CD4-positive, alpha-beta T cell treated with Interleukin-4 for 1 hour (primary cell): Measurements from ENCODE around the gene MAPK10.

Experiments used
- DNase-seq, 2 donors: peaks; one replicate each; pipeline ENCODE4 v3.0.0-alpha.2; 2020 to 2022

Gene MAPK10

DNA sequence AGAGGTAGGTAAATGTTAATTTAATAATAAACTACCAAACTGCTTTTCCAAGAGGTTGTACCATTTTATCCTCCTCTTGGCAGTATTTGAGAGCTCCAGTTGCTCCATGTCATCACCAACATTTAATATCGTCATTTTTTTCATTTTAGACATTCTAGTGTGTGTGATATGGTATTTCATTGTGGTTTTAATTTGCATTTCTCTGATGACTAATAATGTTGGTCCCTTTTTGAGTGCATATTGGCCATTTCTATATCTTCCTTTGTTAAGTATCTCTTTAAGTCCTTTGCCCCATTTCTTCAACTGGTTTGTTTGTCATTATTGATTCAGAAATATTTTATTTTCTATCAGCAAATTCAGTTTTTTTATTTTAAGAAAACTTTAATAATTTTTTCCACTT, 88.8 kb downstream of the MAPK10 start:
- no peak for DNase-seq

DNA sequence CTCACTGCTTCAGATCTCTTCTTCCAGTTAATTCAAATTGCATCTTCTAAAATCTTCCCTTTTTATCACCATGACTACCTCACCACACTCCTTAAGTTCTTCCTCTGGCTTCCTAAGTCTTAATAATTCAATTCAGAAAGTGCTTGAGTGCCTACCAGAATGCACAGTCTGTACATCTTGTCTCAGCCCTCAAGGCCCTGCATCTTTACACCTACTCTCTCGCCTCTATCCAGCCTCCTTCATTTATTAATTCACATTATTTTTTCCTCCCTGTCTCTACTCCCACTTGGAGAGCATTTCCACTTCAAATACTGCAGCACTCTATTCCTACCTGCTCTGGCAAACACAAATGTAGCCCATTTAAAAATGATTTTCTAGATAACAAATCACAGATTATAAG, 90.5 kb downstream of the MAPK10 start:
- no peak for DNase-seq

DNA sequence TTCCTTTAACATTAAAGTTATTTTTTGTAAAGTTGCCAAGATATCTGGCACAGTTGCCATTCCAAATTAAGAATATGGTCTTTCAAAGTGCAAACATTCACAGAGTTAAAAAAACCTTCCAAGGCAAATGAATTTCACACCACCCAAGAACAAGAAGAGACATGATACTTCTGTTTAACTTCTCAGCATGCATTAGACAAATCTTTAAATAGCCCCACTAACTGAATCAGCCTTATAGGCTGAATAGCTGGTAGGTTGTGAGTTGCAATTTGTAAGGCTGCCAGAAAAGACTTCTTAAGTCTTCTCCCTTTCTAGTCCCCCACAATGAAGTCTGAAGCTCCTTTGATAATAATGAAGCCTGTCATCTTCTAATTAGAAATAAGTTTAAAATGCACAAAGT, 95.6 kb downstream of the MAPK10 start:
- DNase-seq = no peak

DNA sequence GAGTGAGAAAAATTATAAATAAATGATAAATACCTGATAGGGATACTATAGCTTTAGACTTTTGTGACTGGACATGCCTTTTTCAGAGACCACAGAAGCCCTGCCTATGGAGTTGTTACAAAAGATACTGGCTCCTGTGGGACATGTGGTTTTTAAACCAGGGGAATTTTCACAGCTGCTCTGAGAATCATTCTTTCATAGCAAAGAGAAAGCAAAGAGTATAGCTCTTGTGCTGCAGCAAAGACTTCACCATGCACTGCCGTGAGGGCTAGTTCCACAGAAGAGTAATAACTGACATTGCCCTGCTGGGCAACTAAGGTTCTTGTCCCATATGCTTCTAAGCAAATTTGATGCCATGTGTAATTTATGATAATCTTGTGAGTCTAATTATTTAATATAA, 98.2 kb downstream of the MAPK10 start:
- no peak for DNase-seq

DNA sequence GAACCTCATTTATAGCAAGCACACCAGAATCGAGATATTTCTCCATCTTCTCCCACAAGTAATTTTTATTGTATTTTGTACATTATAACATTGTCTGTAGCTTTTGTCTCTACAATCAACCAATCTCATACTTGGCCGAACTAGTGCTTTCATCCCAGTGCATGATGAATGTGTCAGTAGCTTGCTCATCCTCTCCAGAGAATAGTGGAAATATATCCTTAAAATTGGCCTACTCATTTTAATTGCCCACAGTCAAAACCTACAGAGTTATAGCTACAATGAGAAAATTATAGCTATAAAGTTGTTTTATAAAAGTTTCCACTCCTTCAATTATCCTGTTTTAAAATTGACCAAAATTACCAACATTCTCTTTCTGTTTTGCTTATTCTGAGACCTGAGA, 103.8 kb downstream of the MAPK10 start:
- DNase-seq = no peak

DNA sequence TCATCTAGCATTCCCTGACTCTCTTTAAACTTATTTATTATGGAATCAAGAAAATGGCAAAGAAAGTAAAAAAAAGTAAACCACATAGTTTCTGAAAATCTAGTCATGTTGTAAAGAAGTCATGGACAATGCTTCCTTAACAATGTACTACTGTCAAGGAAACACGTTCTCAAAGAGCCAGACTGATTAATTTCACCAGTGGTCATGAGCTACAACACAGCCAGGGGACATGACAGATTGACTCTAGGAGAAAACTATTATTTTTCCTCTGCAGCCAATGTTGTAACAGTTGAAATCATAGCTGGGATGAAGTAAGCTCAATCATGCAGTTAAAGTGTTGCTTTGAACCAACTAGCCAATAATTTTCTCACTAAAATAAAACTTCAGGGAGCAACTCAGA, 109.2 kb downstream of the MAPK10 start:
- DNase-seq = no peak

DNA sequence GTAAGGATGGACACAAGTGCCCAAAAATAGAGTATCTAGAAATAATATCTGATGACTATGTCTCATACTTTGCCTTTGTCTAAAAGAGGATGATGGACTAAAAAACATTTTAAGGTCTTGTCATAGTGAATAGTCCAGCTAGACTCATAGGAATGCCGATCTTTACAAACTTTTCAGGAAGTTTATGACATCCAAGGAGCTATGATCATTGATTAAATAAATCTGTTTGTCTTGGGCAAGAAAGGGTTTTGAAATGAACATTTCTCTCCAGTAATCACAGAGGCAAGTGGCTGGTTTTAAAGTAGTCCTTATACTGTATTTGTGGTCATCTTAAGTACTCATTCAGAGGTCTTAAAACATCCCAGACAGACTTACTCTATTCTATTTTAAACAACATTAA, 109.8 kb downstream of the MAPK10 start:
- DNase-seq = no peak

DNA sequence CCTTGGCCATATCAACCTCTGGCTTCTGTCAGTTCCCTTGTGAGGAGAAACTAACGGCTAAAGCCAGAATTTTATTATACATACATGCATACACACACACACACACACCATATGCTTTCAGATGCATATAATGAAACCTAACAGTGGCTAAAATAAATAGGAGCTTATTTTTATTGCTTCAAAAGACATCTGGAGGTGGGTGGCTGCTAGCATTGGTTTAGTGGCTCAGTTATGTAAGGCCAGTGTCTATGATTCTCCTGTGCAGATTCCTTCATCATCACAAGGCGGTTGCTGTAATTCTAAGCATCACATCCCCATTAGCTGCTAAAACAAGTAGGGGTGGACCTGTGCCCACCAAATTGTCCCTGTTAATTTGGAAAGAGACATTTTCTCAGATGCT, 110.8 kb downstream of the MAPK10 start:
- no peak for DNase-seq

DNA sequence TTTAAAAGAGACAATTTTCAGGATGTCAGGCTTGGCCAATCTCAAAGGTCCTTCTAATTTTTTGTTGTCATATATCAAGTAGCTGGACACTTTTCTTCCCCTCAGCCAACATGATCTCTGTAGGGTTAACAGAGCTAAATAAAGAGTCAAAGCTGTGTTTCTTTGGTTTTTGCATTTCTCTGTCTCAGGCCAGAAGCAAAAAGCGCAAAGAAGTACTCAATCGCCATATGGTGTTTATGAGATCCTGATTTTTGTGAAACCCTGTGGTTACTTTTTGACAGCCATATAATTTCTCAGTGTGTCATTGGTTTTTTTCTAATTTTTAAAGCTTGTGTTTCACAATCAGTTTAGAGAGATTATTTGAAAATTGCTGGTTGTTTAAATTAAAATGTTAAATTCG, 111.9 kb downstream of the MAPK10 start:
- no peak for DNase-seq

DNA sequence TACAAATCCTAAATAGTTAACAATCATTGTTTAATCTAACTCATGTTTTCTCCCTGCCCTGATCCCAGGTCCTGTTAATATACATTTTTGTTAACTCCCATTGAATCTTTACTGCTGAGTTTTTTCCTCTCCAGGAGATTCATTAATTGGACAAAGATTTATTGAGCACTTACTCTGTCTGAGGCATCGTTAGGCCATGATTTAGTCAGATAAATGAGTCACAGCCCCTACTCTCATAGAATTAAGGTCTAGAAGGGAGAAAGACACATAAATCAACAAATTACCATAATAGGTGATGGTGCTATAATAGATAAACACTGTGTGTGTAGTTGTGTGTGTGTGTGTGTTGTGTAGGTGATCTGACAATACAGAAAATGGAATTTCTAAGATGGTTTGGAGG, 112.5 kb downstream of the MAPK10 start:
- no peak for DNase-seq

DNA sequence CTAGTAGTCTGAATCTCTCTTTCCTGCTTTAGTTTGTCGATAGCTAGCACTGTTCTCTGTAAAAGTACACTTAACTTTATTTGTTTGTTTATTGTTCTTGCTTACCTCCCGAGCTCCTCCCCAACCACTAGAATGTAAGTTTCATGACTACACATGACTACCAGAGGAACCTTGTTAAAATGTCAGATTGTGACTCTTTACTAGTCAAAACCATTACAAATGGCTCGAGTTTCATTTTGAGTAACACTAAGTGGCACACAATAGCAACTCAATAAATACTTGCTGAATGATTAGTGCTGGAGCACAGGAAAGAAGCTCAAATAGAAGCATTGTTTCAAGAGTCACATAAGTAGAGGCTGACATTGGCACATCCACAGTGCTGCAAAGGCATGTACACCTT, 116.1 kb downstream of the MAPK10 start:
- no peak for DNase-seq

DNA sequence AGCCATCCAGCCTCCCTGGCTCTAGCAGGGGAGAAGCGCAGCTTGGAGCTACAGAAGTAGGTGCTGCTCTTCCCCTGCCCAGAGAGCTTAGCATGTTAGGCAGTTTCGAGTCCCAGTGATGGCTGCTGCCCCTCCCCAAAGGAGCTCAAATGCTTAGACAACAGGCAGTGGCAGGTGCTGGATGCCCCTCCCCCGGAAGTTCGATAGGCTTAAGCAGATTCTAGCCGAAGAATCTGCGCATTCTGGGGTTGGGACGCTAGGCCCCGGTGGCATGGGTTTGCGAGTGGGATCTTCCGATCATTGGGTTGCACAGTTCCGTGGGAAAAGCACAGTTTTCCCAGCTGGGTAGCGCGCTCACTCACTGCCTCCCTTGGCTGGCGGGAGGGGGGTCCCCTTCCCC, 117.2 kb downstream of the MAPK10 start:
- DNase-seq = no peak

DNA sequence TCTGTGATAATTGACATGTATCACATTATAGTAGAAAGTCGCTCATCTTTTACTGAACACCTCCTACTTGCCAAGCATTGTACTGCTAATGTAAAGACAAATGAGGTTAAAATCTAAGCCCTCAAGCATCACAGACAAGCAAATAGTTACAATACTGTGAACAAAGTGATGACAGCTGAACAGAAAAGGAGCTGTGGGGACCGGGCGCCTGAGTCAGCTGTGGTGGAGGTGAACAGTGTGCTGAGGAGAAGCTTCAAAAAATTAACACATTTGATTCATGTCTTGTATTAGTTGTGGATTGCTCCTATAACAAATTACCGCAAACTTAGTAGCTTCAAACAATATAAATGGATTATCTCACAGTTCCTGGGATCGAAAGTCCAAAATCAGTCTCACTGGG, 124.3 kb downstream of the MAPK10 start:
- DNase-seq = no peak

DNA sequence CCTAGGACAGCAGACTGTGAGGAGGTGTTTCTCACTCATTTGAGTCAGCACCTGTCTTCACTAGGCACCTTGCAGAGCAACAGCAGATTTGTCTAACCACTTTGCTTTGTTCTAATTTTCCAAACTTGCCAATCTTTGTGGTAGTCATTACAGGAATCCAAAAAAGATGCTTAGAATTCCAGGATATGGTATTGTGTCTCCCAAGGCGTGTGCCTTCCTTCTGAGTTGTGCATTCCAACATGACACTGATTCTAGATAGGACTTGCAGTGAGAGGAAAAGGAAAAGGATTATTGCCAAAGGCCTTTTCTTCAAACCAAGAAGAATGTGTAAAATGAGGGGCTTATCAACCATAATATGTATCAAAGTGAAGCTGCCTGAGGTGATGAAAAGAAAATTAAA, 126.2 kb downstream of the MAPK10 start:
- DNase-seq = no peak

DNA sequence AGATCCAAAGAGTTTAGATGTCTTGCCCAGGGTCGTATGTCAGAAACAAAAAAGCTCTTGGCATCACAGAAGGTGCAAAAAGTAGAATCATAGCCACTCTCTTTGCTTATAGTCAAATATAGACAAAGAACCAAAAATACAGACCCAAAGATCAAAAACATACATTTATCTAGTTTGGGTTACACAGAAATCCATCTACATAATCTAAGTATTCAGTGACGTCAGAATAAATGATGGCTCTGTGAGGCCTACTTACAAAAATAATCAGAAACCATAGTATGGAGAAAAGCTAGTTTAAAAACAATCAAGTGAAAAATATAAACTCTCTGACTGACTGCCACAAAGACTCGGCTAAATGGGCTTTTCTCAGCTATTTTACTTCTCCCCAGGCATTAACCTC, 126.8 kb downstream of the MAPK10 start:
- DNase-seq = no peak

DNA sequence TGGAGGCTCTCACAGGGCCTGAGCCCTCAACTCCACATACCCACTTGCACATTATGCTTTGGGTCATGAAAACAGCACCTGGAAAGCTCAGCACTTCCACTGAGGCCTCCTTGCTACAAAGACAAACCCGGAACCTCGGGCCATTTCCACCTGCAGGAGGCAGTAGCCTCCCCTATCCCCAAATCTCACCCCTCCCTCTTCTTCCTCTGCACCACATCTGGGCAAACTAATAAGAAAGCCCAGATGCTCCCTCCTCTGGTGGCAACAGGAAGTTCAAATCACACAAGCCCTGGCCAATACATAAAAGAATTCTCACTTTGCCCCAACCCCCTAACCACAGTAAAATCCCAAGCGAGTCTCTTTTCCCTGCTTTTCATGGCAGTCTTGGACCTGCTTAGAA, 136.4 kb downstream of the MAPK10 start:
- DNase-seq = no peak

DNA sequence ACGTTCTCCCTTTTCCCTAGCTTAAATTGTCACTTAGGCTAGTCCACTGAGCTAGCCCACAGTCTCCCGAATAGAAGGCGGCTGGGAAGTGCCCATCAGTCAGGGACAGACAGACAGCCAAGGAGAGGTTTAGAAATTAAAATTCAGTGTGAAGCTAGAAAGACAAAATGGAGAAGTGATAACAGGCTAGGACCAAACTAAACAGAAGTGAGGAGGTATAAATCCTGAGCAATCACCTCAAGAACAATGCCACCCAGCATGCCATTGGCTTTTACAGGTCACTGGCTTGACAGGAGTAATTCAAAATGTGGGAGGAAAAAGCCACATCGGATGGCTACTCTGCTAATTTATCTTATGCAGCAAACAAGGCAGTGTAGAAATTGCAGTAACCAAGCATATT, 138.9 kb downstream of the MAPK10 start:
- DNase-seq = no peak

DNA sequence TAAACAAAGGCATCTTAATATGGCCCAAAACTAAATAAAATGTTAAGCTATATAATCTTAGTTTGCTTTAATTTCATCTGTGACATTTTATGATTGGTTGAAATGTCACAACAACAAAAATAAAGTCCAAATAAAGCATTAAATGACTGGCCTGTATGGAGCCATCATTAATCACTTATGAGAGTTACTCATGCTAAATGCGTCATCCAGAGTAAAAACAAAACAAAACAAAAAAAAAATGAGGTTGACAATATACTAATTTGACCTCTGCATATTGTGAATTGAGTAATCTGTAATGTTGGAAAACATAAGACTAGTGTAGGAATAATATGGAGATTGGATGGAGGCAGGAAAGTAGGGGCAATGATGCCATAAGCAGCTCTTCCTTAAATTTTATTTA, 139.7 kb downstream of the MAPK10 start:
- DNase-seq = no peak

DNA sequence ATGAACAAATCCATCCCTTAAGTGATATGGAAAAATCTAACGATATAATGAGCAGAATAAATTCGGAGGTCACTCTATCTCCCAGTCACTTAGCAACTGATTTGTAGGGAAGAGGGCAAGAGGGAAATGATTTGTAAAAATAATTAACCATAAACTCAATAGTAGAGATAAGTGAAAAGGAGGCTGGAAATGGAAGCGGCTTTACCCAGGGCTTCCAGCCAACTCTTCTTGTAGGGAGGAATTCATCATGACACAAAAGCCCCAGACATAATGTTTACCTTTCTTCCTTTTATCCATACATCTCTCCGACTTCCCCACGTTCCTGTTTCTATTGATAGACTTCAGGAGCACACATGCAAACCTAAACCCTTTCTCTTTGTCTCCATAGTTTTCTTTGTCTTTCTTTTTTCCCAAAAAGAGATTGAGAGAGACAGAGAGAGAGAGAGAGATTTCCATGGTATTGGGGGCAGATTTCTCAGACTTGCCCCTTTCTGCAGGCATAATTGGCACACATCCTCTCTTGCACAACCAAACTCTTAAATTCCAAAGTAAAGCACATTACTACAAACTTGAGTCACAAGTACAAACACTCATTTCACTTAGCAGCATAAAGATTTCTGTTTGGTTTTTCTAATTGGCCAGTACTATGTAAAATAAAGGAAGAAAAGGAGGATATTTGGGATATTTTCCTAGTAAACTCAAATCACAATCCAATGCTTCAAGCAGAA, 140.9 kb downstream of the MAPK10 start:
- DNase-seq = no peak

DNA sequence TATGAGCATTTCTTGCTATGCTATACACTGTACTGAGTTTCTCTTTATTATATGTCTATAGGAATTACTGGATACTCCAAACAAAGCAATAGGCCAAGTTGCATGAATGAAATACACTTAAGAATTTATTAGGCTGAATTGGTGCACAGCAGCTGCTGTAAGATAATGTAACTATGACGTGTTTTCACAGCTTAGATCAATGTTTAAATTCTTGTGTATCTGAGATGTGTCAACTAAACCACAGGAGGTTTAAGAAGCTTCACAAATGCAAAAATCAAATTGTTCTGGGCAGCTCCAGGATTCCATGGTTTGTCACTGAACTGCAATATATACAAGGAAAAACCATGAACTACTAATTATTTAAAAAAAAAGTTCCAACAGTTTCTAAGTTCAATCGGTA, 156.7 kb downstream of the MAPK10 start:
- DNase-seq = no peak

DNA sequence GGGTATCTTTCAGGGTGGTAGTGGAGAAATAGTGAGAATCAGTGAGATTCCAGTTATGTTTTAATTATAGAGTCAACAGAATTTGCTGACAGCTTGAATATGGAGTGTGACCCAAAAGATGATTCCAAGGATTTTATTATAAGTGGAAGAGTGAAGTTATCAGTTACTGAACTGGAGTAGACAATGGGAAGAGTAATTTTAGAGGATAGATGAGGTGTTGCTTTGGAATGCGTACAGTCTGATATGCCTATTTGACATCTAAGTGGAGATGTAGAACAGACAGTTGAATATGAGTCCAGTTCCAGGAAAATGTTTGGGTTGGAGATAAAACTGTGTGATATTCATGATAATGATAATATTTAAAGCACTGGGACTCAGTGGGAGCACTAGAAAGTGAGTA, 174.2 kb downstream of the MAPK10 start:
- no peak for DNase-seq

DNA sequence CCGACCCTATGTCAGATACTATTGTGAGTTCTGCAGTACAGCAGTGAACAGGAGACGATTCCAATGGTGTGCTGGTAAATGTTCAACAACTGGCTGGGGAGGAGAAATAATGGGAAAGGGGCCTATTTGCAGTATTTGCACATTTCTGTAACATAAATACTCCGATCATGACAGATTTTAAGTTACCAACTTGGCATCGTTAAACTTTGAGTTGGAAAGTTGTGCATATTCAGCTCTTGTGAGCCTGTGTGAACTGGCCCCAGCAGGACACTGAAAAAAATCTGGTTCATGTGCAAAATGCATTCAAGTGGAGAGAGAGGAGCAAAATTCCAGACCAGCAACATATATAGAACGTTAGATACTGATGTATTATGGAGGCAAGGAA, 175.0 kb downstream of the MAPK10 start:
- DNase-seq = no peak

DNA sequence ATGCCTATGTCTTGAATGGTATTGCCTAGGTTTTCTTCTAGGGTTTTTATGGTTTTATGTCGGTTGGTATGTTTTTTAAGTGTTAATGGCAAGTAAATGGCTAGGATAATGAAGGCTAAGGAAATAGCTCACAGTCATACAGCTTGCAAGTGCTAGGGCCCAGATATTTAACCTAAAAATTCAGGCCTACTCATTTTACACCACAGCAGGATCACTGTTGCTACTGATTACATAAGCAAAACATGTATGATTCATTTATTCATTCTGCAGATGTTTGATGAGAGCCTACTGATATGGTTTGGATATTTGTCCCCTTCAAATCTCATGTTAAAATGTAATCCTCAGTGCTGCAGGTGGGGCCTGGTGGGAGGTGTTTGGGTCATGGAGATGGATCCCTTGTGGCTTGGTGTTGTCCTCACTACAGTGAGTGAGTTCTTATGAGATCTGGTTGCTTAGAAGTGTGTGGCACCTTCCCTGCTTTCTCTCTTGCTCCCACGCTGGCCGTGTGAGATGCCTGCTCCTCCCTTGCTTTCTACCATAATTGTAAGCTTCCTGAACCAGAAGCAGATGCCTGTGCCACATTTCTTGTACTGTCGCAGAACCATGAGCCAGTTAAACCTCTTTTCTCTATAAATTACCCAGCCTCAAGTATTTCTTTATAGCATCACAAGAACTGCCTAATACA, 175.5 kb downstream of the MAPK10 start:
- no peak for DNase-seq

DNA sequence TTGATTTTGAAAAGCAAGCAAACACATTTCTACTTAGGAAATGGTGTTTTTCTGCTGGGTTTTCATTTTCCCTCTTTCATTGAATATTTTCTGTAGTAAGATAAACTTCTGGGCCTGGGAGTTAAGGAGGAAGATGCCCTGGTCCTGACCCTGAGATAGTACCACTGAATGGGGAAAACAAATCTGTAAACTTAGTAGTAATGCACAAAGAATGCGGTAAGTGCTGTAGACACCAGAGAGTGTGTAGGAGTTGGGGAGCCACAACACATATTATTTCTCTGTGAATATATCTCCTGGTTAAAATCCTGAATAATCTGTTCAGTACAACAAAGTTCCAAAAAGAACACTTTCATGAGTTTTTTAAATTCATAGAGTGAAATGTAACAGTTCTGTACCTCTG, 178.3 kb downstream of the MAPK10 start:
- DNase-seq = no peak

DNA sequence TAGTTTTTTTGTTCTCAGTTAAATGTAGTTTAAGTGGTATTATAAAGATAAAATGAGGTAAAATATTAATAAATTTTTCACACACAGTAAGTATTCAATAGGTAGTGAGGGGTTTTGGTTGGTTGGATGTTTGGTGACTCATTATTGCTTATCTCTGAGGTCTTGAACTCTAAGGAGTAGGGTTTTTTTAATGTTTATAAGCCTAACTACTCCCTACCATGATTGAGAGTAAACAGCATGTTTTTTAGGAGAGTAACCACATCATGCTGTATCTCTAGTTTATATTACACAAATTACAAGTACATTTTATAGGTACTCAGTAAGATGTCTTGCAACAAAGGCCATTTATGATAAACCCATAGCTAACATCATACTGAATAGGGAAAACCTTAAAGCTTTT, 181.6 kb downstream of the MAPK10 start:
- no peak for DNase-seq
